ENCODE results near the gene PRR33.

The PRR33 gene

DNA sequence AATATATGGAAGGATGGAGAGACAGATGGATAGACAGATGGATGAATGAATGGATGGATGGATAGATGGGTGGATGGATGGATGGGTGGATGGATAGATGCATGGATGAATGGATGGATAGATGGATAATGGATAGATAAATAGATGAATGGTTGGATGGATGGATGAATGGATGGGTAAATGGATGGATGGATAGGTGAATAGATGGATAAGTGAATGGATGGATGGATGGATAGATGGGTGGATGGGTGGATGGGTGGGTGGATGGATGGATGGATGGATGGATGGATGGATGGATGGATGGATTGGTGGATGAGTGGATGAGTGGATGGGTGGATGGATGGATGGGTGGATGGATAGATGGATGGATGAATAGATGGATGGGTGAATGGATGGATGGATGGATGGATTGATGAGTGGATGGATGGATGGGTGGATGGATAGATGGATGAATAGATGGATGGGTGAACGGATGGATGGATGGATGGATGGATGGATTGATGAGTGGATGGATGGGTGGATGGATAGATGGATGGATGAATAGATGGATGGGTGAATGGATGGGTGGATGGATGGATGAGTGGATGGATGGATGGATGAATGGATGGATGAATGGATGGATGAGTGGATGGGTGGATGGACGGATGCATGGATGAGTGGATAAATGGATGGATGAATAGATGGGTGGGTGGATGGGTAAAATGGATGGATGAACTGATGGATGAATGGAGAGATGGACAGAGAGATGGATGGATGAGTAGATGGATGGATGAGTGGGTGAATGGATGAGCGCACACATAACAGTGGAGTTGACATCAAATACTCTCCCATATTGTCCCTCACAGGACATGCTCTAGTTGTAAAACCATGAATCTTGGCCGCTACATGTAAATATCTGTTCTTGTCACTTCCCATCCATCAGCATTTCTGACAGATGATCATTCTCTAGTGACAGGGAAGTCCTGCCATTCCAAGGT lies 30.0 kb downstream of the PRR33 start:
- DNase-seq, result no peak

DNA sequence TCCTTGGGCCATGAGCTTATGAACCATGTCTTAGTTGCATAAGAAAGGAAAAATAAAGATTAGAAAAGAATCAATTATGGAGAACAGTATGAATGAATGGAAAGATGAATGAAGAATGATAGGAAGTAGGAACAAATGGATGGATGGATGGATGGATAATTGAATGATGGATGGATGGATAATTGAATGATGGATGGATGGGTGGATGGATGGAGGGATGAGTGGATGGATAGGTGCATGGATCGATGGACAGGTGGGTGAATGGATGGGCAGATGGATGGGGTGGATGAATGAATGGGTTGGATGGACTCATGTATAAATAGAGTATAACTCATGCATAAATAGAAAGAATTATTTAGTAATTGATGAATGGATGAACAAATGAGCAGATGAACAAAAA lies 31.6 kb downstream of the PRR33 start:
- no peak for DNase-seq

DNA sequence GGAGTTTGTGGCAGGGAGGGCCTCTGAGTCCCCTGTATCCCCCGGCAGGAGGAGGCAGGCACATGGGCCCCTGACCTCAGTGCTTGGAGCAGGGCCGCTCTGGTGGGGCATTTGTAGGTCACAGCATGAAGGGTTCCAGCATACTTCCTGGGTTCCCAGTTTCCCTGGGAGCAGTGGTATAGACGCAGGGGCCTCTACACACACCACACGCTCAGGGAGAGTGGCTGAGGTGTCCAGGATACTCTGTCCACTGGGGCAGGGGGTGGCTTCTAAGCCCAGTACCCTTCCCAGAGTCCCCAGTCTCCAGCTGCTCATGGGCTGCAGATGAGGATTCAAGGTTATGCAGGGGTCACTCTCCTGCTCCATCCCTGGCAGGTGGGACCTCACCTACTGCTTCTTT lies 32.7 kb downstream of the PRR33 start:
- DNase-seq, result no peak

DNA sequence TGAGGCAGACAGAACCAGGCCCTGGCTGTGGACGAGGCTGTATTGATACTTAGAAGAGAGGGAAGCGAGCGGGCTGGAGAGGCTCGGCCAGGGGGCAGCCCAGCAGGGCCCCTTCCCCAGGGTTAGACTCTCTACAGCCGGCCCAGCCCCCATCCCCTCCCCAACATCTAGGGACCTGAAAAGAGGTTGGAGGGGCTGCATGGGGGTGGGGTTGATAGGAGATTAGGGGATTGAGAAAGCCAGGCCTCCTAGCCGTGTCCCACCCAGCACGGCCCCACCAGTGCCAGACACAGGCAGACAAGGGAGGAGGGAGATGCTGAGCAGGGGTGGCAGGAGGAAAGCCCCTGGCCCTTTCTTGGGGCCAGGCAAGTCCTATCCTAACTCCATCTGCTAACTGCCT lies 33.1 kb downstream of the PRR33 start:
- no peak for DNase-seq

- no peak for DNase-seq
Measured at GRCh38 chr11:1858154-1858553, 33.5 kb downstream of the PRR33 start.

DNA sequence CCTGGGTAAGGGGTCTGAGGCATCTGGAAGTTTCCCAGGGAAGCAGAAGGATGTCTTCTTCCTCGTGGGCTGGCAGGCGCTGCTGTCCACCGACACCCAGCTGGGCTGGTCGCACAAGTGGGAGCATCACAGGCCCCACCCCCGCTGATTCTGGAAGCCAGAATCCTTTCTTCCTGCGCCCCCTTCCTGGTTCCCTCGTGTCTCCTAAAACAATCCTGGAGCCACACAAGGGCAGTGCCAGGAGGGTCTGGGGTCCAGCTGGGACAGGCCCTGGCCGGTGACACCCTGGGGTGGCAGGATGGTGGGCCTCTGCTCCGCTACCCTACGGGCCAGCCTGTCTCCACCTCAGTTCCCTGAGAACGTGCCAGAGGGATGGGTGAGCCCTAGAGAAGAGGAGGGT lies 34.6 kb downstream of the PRR33 start:
- DNase-seq, result no peak

DNA sequence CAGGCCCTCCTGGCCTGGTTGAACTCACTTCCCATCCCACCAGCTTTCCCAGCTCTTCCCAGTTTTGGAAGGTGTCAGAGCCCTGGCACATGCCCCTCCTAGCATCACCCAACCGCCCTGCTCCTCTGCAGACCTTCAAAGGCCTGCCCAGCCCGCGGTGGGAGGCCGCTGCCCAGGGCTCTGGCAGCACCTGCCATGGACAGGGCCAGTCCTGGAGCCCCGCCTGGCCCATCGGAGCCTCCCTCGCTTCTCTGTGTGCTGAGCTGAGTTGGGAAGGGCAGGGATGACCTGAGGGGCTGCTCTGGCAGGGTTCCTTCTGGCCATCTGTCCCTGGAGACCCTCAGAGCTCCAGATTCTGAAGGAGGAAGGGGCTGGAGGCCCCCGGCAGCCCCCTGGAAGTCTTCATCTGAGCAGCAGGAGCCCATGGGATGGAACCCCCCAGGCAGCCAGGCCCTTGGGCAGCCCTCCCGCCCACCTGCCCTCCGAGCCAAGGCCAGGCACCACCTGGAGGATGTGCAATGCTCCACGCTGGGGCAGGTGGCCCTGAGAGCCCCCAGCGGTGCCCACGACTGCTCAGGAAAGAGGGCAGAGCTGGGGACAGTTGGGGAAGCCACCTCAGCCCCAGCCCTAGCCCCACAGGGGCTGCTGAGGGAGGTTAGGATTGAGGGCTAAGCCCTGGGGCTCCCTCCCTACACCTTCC lies 35.2 kb downstream of the PRR33 start:
- DNase-seq, result no peak

DNA sequence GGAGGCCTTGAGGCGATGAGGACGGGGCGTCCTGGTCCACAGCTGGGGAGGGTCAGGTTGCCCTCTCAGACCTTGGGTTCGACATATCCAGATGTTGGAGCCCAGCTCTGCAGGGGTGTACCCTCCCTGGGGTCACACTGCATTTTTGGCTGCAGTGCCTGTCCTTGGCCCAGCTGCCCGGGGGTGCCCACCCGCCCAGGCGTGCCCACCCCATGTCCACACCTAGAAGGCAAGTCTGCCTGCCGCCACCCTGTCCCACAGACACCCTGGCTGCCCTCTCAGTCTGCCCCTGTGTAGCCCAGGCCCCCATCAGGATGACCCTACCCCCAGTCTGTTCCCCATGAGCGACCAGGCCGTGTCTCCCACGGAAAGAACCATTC lies 35.8 kb downstream of the PRR33 start:
- no peak for DNase-seq

- DNase-seq, result no peak
Measured at GRCh38 chr11:1854949-1855885, 36.5 kb downstream of the PRR33 start.

DNA sequence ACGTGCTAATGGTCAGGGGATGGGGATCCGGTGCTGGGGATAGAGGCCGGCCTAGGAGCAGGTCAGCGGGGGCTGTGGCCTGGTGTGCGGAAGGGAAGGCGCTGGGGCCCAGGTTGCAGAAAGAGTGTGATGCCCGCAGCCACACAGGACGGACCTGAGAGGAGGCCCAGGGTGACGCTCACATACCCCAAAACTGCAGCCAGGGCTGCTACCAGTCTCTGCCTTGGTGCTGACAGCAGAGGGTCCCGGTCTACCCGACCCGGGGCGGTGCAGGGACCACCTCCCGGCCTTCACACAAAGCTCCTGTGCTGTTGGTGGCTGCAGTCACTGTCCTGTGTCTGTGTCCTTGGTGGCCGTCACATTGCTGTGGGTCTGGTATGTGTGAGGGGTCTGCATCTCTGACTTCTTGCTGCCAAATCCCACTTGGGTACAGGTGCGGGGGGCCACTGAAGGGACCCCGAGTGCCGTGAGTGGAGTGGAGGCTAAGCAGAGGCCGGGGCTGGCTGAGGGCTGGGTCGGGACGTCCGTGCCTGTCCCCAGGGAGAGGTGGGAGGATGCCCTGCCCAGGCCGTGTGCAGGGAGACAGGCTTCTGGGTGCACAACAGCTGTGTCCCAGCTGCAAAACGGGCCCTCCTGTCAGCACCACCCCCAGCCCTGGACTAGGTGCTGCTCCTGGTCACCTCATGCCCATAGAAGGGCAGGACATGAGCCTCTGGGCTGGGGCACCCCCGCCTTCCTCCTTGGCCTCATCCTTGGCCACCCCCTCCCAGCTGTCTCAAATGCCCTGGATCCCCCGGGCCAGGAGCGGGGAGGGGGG lies 37.4 kb downstream of the PRR33 start:
- DNase-seq, result no peak

GRCh38 chr11:1853376-1854131 lies 38.1 kb downstream of the PRR33 start:
- DNase-seq, result no peak

GRCh38 chr11:1852877-1853276 lies 38.8 kb downstream of the PRR33 start, which contains the start of gene LSP1:
TSS of gene LSP1 (plus strand) at chr11:1853084. CDS start at chr11:1853145, 61 bp downstream.
- DNase-seq, result peak; percentile 50

DNA sequence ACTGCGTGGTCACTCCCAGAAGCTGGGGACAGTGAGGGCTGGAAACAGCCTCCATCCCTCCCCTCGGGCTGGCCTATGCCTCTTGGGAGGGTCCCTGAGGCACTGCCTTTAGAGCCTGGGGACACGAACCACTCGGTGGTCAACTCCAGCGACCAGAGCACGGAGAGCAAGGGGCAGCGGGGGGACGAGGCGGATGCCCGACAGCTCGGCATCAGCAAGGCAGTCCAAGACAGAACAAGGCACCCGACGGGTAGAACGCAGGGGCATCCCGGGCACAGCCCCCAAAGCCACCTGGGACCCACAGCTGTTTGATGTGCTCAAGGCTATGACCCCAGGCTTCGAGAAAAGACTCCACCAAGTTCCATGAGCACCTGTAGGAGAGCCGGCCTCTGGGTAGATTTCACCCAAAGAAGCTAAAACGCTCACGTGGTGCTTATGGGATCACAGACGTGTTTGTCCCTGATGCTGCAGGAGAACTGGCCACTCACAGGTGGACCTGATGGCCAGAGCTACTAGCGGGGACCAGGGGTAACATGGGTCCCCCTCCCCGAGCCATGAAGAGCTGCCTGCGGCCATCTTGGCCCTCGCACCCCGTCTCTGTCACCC lies 39.3 kb downstream of the PRR33 start:
- no peak for DNase-seq

DNA sequence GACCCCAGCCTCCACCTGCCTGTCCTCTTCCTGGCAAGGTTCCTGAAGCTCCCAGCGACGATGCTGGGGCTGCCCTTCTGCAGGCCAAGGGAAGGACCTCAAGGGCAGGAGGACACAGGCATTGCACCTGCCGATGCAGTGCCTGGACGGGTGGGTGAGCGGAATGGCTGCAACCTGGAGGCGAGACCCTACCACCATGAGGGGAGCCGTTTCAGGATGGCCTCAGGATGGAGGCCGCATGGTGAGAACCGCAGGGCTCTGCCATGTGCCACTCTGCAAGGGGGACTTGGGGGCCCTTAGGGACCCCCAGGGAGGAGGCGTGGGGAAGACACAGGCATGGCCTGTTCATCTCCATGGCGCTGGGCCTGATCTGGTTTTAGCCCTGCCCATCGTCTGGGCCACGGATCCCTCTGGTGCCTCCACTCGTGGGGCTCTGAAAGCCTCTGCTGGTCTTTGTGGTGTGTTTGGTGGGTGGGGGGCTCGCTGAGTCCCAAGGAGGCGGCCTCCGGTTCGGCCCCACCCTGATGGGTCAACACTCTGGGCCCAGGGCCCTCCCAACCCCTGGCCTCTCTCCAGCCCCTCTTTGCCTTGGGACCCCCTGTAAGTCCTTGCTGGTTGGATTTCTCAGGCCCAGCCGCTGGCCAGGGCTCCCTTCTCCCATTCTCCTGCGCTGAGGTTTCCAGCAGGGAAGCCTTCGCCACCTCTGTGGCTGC lies 40.1 kb downstream of the PRR33 start:
- DNase-seq, result no peak

GRCh38 chr11:1848640-1849430 lies 42.9 kb downstream of the PRR33 start:
- DNase-seq, result no peak

GRCh38 chr11:1847926-1848639 lies 43.6 kb downstream of the PRR33 start:
- no peak for DNase-seq

DNA sequence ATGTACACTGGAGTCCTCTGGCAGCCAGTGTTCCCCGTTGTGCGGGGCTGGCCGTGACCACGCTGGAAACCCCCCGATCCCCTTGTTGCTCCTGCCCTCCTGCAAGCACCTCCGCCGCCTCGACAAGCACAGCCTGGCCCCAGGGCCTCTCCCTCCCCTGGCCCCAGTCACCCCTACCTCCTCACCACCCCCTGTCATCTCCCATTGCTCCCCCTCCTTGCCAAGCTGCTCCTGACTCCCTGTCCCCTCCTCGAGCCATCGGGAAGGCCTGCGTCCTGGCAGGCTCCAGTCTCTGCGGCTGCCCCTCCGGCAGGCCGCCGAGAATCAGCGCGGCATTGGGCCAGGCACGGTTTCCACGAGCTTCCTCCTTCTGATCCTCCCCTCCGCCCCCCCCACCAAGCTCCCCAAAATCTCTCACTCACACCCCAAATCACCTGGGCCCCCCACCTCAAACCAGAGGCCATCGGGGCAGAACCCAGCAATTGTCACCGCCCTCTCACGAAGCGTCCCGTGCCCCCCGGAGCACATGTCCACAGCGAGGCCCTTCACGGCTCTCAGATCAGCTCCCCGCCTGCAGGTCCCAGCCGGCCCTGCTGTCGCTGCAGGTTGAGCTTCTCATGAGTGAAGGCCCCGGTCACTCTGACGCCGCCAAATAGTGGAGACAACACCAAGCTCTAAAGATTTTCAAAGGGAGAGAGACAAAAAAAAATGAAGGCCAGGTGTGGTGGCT lies 44.5 kb downstream of the PRR33 start:
- no peak for DNase-seq

DNA sequence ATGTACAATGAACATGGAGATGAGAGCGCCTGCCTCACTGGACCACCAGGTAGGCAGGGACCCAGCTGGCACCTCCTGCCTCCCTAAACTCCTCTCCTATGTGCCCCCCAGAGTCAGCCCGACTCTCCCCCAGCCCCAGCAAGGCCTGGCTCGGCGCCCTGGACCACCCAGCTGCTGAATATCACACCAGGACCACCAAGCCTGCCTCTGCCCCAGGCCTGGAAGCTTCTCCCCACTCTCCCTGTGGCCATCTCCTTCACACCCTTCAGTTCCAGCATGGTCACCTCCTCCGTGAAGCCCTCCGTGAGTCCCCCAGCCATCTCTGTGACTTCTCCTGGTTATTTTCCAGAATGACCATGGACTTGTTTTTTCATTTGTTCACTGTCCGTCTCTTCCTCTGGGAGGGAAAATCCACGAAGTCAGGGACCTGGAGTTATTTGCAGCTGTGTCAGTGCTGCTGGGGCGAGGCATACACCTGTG lies 45.2 kb downstream of the PRR33 start:
- DNase-seq, result no peak
